GM21737 (cell line): Measurements from ENCODE around the gene KLHL5.
"Not testable (repeated sequence)": the region's sequence is repeated elsewhere in the genome, so short reads cannot be mapped to it uniquely, and the experiment has no call there.

Experiments used
- ATAC-seq: cut with Tn5 transposase; IDR thresholded peaks from one replicate; pipeline ENCODE4 v1.9.1; 2021; ENCODE audit warnings: mild to moderate bottlenecking, moderate library complexity; ENCODE audit not compliant: unreplicated experiment

KLHL5 gene, protein sequence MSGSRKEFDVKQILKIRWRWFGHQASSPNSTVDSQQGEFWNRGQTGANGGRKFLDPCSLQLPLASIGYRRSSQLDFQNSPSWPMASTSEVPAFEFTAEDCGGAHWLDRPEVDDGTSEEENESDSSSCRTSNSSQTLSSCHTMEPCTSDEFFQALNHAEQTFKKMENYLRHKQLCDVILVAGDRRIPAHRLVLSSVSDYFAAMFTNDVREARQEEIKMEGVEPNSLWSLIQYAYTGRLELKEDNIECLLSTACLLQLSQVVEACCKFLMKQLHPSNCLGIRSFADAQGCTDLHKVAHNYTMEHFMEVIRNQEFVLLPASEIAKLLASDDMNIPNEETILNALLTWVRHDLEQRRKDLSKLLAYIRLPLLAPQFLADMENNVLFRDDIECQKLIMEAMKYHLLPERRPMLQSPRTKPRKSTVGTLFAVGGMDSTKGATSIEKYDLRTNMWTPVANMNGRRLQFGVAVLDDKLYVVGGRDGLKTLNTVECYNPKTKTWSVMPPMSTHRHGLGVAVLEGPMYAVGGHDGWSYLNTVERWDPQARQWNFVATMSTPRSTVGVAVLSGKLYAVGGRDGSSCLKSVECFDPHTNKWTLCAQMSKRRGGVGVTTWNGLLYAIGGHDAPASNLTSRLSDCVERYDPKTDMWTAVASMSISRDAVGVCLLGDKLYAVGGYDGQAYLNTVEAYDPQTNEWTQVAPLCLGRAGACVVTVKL

DNA sequence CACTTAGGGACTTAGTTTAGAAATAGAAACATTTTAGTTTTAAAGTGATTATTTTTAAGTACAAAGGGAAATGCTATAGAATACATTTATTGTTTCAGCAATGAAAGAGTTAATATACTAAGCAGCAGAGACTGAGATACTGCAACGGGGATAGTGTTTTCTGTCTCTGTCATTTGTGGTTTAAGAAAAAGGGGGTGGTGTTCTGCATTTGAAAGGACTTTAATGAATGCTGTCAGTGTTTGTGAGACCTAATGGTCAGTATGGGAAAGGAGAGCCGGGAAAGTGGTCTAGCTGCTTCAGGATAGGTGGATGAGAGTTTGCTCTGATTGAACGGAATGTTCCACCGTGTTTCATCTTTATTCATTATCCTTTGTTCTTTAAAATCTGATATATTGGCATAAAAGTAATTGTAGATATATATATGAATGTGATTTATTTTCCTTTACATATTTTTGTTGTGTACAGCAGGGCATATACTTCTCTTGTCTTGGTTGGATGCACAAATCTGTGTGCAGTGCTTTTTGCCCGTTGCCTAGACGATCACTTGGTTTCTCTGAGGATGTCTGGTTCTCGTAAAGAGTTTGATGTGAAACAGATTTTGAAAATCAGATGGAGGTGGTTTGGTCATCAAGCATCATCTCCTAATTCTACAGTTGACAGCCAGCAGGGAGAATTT lies at the start of gene KLHL5:
TSS of gene KLHL5 (plus strand) at position 139 of the 676 bp plus-strand sequence. CDS start at position 560, 421 bp downstream.
- ATAC-seq = no peak

DNA sequence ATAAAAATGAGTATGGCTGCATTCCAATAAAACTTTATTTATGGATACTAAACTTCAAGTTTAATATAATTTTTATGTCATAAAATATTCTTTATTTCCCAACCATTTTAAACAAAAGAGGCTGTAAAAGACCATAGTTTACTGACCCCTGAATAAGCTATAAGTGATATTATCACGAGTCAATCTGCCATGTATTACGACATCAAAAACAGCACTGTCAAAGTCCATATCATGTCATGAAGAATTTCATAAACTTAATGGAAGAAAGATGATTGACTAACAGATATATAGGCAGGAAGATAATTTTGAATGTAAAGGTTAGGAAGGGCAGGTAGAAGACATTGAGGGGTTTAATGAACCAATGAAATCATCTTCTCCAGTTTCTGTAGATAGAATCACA lies 48.0 kb upstream of the KLHL5 start:
- ATAC-seq = no peak

GRCh38 chr4:39020130-39020529 lies 41.9 kb upstream of the KLHL5 start:
- no peak for ATAC-seq

DNA sequence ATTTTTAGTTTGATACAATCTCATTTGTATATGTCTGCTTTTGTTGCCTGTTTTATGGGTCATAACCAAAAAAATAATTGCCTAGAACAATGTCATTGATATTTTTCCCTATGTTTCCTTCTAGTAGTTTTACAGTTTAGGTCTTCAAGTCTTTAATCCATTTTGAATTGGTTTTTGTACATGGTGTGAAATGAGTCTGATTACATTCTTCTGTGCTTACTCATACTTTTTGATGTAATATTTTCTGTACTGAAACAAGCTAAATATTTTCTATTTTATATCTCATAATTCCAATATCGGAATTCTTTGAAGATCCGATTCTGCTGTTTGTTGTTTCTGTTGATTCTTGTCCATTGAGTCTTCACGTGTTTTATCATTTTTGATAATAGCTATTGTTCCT lies 40.4 kb upstream of the KLHL5 start:
- ATAC-seq = no peak

DNA sequence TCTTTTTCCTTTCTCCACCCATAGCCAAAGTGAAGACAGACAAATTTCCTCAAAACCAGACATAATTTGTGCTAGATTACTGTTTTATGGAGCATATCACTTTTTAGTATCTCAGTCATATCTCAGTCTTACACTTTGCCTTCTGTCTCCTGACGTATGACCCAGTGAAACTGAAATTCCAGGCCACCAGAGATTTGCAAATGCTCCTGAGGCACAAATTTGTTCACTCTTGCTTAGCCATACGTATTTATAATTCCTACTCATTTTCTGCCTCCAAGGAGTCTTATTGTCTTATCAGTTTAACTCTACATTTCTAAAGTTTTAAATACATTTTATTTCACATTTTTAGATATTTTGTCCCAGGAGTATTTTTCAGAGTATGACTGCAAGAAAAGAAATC lies 39.8 kb upstream of the KLHL5 start:
- ATAC-seq = no peak

DNA sequence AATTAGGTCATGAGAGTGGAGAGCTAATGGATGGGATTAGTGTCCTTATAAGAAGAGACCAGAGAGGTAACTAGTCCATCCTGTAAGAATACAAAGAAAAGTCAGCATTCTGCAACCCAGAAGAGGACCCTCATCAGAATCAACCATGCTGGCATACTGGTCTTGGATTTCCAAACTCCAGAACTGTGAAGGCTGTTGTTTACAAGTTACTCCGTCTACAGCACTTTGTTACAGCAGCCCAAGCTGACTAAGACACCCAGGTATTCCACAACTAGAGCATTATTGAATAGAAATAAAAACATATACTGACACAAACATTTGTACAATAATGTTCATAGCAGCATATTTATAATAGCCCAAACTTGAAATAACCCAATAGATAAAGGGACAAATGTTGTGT lies 39.0 kb upstream of the KLHL5 start:
- ATAC-seq = no peak

GRCh38 chr4:39024311-39024865 lies 37.6 kb upstream of the KLHL5 start:
- ATAC-seq = no peak

DNA sequence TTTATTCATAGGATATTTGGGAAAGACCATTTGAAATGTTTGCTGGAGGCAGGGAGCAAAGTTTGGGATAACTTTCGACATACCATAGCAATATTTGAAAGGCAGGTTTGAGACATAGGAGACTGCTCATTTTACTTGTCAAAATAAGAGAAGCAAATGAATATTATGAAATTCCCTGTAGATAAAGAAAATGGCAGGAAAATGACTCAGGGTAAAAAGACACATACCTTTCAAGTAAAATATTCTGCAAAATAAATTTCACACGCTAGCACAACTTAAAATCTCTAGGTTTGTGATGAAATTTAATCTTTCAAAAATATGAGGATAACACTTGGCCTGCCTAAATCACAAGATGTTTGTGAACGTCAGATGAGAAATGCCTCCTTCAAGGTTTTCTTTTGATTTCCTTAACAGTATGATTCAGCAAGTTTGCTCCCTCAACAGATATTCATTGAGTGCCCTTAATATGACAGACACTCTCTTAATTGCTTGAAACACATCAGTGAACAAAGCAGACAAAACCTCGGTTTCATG lies 36.4 kb upstream of the KLHL5 start:
- ATAC-seq = no peak

DNA sequence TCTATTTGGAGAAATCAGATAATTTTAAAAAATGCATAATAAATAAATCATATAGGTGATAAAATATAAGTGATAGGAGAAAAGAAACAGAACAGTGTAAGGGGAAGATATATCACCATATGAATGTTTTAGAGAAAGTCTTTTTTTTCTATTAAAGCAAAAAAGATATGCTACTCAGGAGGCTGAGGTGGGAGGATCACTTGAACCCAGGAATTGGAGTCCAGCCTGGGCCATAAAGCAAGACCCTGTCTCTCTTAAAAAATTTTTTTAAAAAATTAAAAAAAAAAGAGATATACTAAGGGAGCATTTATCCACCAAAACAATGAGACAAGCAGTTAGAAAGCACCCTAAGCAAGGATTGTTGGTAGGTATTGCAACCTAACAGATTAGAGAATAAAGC lies 35.9 kb upstream of the KLHL5 start:
- ATAC-seq = no peak

DNA sequence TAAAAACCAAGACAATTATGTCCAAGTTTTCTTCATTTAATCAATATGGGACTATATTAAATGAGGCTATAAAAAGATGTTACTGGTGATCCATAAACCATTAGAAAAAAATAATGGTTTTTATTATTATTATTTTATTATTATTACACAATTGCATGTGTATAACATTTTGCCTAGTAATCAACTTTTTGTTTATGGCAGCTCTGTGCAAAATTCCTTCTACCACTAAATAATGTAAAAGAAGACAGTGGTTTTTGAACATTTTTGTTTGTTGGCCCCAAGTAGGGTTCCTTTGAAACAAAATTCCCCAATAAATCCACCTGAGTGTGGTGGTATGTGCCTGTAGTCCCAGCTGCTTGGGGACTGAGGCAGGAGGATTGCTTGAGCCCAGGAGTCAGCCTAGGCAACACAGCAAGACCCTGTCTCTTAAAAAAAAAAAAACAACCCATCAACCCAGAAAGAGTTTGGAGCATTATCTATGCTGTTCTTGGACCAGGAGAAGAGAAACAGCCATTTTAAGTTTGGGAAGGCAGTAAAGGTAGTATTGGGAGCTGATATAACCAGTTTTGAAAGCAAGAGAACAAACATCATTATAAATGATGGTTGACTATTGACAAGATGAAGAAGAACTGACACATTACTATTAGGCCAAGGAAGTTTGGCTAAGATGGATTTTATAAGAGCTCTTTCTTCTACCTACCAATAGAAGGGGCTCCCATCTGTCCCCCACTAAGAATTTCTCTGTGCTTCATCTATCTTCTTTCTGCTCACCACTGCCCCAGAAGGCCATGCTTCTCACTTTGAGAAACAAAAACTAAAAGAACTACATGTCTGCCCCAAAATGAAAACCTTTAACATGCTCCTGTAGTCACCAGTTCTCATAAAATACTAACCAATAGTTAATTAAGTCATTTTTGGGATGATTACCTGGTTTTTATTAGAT lies 32.0 kb upstream of the KLHL5 start:
- ATAC-seq = peak; percentile 40

GRCh38 chr4:39030725-39031124 lies 31.3 kb upstream of the KLHL5 start:
- ATAC-seq = no peak

DNA sequence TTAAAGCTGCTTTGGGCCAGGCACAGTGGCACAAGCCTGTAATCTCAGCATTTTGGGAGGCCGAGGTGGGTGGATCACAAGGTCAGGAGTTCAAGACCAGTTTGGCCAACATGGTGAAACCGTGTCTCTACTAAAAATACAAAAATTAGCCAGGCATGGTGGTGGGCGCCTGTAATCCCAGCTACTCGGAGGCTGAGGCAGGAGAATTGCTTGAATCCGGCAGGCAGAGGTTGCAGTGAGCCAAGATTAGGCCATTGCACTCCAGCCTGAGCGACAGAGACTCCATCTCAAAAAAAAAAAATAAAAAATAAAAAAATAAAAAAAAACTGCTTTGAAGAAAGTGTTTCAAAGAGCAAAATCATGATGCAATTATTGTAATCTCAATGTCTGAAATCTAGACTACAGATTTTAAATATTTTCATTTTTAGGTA lies 30.4 kb upstream of the KLHL5 start:
- ATAC-seq = not testable (repeated sequence)

- ATAC-seq = peak; percentile 64
Measured at GRCh38 chr4:39032218-39033085, 29.6 kb upstream of the KLHL5 start, which contains the start of gene TMEM156. Gene TMEM156, minus strand, starts transcription at chr4:39032409. Its CDS starts 96 bp downstream, at chr4:39032313.

DNA sequence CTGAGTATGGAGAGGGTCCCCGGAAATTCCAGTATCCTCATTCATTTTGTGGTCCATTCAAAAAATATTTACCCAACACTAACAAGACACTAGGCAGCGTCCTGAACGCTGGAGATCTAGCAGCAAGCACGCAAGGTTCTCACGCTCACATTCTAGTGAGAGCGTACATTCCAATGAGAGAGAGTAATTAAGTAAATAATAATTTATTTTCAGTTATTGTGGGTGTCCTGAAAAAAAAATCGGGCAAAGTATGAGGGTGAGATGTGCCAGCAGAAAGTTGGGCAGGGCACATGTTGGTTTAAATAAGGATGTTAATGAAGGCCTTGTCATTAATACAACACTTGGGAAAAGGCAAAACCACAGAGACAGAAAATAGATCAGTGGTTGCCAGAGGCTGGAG lies 25.9 kb upstream of the KLHL5 start:
- ATAC-seq = no peak

GRCh38 chr4:39037491-39037825 lies 24.6 kb upstream of the KLHL5 start:
- no peak for ATAC-seq

GRCh38 chr4:39037941-39038340 lies 24.1 kb upstream of the KLHL5 start:
- ATAC-seq = no peak

DNA sequence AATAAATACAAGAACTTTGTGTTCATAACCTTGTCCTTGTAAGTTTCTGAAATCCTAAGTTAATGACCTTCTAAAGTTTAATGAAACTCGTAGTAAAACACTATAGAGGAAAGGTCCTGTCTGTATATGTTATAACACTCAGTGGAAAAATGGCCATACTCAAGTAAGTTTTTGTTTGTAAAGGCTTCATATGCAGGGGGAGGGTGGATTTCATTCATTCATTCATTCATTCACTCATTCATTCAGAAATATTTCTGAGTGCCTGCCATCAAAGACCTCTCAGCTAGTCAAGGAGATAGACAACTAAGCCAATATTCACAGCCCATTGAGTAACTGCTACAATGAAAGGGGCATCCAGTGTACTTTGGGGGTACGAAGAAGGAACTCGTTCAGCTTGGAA lies 22.9 kb upstream of the KLHL5 start:
- no peak for ATAC-seq

GRCh38 chr4:39042366-39042765 lies 19.7 kb upstream of the KLHL5 start:
- no peak for ATAC-seq
